Neuronal stem cell (in vitro differentiated cells): ENCODE data around the gene ITGA2.

Experiments
- DNase-seq: peaks from one replicate; pipeline ENCODE4 v3.0.0-alpha.2; 2013; ENCODE audit warnings: low spot score
- H2AFZ ChIP-seq: one replicate; pipeline ENCODE4 v1.6.1; 2013; ENCODE audit warnings: mild to moderate bottlenecking, low read length, inconsistent platforms
- H2AK5ac ChIP-seq: 2 replicates; pipeline ENCODE4 v1.6.1; 2013; ENCODE audit warnings: low read depth, mild to moderate bottlenecking, inconsistent platforms, low read length, moderate library complexity, mixed read lengths
- H2BK120ac ChIP-seq: 2 replicates; pipeline ENCODE4 v1.6.1; 2013; ENCODE audit warnings: low read depth, mild to moderate bottlenecking, inconsistent platforms, low read length, moderate library complexity, mixed read lengths
- H2BK12ac ChIP-seq: one replicate; pipeline ENCODE4 v1.6.1; 2013; ENCODE audit warnings: low read length, inconsistent platforms
- H2BK15ac ChIP-seq: 2 replicates; pipeline ENCODE4 v1.6.1; 2013; ENCODE audit warnings: mild to moderate bottlenecking, low read length, inconsistent platforms, mixed read lengths
- H2BK5ac ChIP-seq: one replicate; pipeline ENCODE4 v1.6.1; 2013; ENCODE audit warnings: inconsistent platforms, mild to moderate bottlenecking, low read length, moderate library complexity
- H3K14ac ChIP-seq: one replicate; pipeline ENCODE4 v1.6.1; 2013; ENCODE audit warnings: low read length, inconsistent platforms
- H3K18ac ChIP-seq: 2 replicates; pipeline ENCODE4 v1.6.1; 2013; ENCODE audit warnings: low read length, inconsistent platforms
- H3K23ac ChIP-seq: 2 replicates; pipeline ENCODE4 v1.6.1; 2013; ENCODE audit warnings: low read depth, mild to moderate bottlenecking, mixed read lengths, low read length, inconsistent platforms; ENCODE audit not compliant: poor library complexity
- H3K27ac ChIP-seq: replicated peaks from 3 replicates; pipeline ENCODE4 v1.5.1; 2013; ENCODE audit warnings: low read length, inconsistent platforms
- H3K27me3 ChIP-seq, 3 experiments: 2 replicates each; pipeline ENCODE4 v1.6.1; 2013; ENCODE audit warnings: low read length in 3 of 3, mild to moderate bottlenecking in 2 of 3, inconsistent platforms in 1 of 3, low read depth in 1 of 3, mixed read lengths in 1 of 3, moderate library complexity in 1 of 3; ENCODE audit not compliant: control insufficient read depth in 3 of 3, insufficient read depth in 3 of 3
- H3K36me3 ChIP-seq, 2 donors: replicated peaks in 1 of 2; 2 replicates each; pipeline ENCODE4 v1.6.1; 2013; ENCODE audit warnings: low read length in 2 of 2; ENCODE audit not compliant: control insufficient read depth in 2 of 2, insufficient read depth in 2 of 2
- H3K4ac ChIP-seq: 2 replicates; pipeline ENCODE4 v1.6.1; 2013; ENCODE audit warnings: inconsistent platforms, mild to moderate bottlenecking, low read length, moderate library complexity
- H3K4me1 ChIP-seq, 2 donors: 1 replicate in 1 of 2; 2 replicates in 1 of 2; pipeline ENCODE4 v1.6.1; 2013; ENCODE audit warnings: low read length in 2 of 2, low read depth in 1 of 2; ENCODE audit not compliant: control insufficient read depth in 2 of 2, insufficient read depth in 1 of 2
- H3K4me2 ChIP-seq: one replicate; pipeline ENCODE4 v1.6.1; 2013; ENCODE audit warnings: mild to moderate bottlenecking, low read length, inconsistent platforms; ENCODE audit not compliant: insufficient read depth, poor library complexity, severe bottlenecking
- H3K4me3 ChIP-seq, 2 donors: 2 replicates each; pipeline ENCODE4 v1.5.1; 2013; ENCODE audit warnings: low read length in 2 of 2, mild to moderate bottlenecking in 2 of 2, inconsistent platforms in 1 of 2, moderate library complexity in 1 of 2
- H3K79me1 ChIP-seq: one replicate; pipeline ENCODE4 v1.6.1; 2013; ENCODE audit warnings: low read depth, mild to moderate bottlenecking, inconsistent platforms, low read length, moderate library complexity
- H3K9ac ChIP-seq: one replicate; pipeline ENCODE4 v1.6.1; 2013; ENCODE audit warnings: mild to moderate bottlenecking, low read depth, low read length, inconsistent platforms; ENCODE audit not compliant: poor library complexity
- H3K9me3 ChIP-seq, 2 donors: replicated peaks in 1 of 2; 2 replicates each; pipeline versions ENCODE3 to v1.6.1; 2013; ENCODE audit warnings: low read length in 2 of 2, mild to moderate bottlenecking in 2 of 2, inconsistent platforms in 1 of 2, low read depth in 1 of 2, mixed read lengths in 1 of 2, moderate library complexity in 1 of 2; ENCODE audit not compliant: control insufficient read depth in 2 of 2, insufficient read depth in 1 of 2
- H4K8ac ChIP-seq: one replicate; pipeline ENCODE4 v1.6.1; 2013; ENCODE audit warnings: low read depth, mild to moderate bottlenecking, inconsistent platforms, low read length, moderate library complexity
- H4K91ac ChIP-seq: one replicate; pipeline ENCODE4 v1.6.1; 2013; ENCODE audit warnings: low read length, low read depth, mild to moderate bottlenecking, inconsistent platforms; ENCODE audit not compliant: poor library complexity
- WGBS, 2 donors: extraction: QIAGEN DNeasy Blood & Tissue Kit; methylation state at CpG; one replicate each; pipeline ENCODE4 v1.1.7; 2013; ENCODE audit warnings: missing lambda C conversion rate in 2 of 2, mixed read lengths in 1 of 2; ENCODE audit not compliant: insufficient read length in 2 of 2, insufficient replicate concordance in 1 of 2; ENCODE audit errors: extremely low coverage in 2 of 2; 5-methylcytosine and 5-hydroxymethylcytosine counted together

The ITGA2 gene

DNA sequence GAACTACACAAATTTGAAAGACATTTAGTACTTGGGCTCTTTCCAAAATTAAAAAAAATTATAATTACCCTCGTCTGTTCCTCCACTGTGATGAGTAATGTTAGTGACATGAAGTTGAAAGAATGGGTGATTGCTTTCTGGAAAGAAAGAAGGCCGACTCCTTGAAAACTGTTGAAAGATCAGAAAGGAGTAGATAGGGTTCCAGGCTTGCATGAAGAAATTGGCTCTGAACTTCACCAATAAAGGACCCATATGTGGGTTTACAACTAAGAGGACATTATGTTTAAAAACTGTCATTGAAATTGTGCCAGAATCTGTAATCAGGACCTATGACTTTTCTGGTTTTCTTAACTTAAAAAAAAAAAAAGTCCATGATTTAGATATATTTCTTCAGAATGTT is 141.1 kb downstream of the ITGA2 start:
- Histone ChIP-seq H3K9ac (no peak overlapping the region), H3K4me3 (no peak overlapping the region), H3K79me1 (no peaks in the 10 kb centered on the region), H4K91ac (no peak overlapping the region), H3K18ac (no peak overlapping the region), H2BK120ac (no peak overlapping the region), H3K4me1 (no peaks in the 10 kb centered on the region), H3K14ac (no peak overlapping the region), H3K23ac (no peak overlapping the region), H2AFZ (no peak overlapping the region), H3K4ac (no peak overlapping the region), H3K9me3 (no peaks in the 10 kb centered on the region), H3K4me2 (no peak overlapping the region), H2BK12ac (no peak overlapping the region), H2BK5ac (no peak overlapping the region), H2AK5ac (no peak overlapping the region), H3K36me3 (no peaks in the 10 kb centered on the region), H3K27ac (no peak overlapping the region), H4K8ac (no peak overlapping the region), H3K27me3 (no peaks in the 10 kb centered on the region), H2BK15ac (no peak overlapping the region)
- WGBS, 2 donors, result no CpG with 5 or more reads among the region's 2 CpGs
- DNase-seq, result no peak

GRCh38 chr5:53133020-53133419 is 143.9 kb downstream of the ITGA2 start:
- WGBS, 2 donors, result no CpG with 5 or more reads among the region's 1 CpG
- no peak for DNase-seq
- H3K4ac ChIP-seq, result no peak overlapping the region

More at GRCh38 chr5:53133020-53133419, 143.9 kb downstream of the ITGA2 start:
- no peaks in the 10 kb centered on the region for H3K27me3 ChIP-seq
- H2BK15ac ChIP-seq, result no peak overlapping the region
- no peaks in the 10 kb centered on the region for H3K4me1 ChIP-seq
- H3K4me2 ChIP-seq, result no peak overlapping the region
- H4K91ac ChIP-seq, result no peak overlapping the region
- H2BK5ac ChIP-seq, result no peak overlapping the region
- H3K9me3 ChIP-seq, result no peaks in the 10 kb centered on the region
- H3K36me3 ChIP-seq, result no peaks in the 10 kb centered on the region
- no peaks in the 10 kb centered on the region for H3K79me1 ChIP-seq
- H2AK5ac ChIP-seq, result no peak overlapping the region
- no peak overlapping the region for H3K18ac ChIP-seq
- no peak overlapping the region for H4K8ac ChIP-seq
- H3K4me3 ChIP-seq, result no peak overlapping the region
- H2BK12ac ChIP-seq, result no peak overlapping the region
- H2AFZ ChIP-seq, result no peak overlapping the region
- no peak overlapping the region for H3K27ac ChIP-seq
- H2BK120ac ChIP-seq, result no peak overlapping the region
- H3K14ac ChIP-seq, result no peak overlapping the region
- no peak overlapping the region for H3K9ac ChIP-seq
- H3K23ac ChIP-seq, result no peak overlapping the region
